ENCODE measurements around the gene DDX54. TPM values are rescaled to one million over a fixed set of nuclear protein-coding genes. Genes with fewer than 3 reads are reported as not detected.
"Not testable (repeated sequence)": the region's sequence is repeated elsewhere in the genome, so short reads cannot be mapped to it uniquely, and the experiment has no call there.

DDX54 gene
- total RNA-seq, 2 donors from 2014 or later, result 77.3 to 96.2 TPM

DNA sequence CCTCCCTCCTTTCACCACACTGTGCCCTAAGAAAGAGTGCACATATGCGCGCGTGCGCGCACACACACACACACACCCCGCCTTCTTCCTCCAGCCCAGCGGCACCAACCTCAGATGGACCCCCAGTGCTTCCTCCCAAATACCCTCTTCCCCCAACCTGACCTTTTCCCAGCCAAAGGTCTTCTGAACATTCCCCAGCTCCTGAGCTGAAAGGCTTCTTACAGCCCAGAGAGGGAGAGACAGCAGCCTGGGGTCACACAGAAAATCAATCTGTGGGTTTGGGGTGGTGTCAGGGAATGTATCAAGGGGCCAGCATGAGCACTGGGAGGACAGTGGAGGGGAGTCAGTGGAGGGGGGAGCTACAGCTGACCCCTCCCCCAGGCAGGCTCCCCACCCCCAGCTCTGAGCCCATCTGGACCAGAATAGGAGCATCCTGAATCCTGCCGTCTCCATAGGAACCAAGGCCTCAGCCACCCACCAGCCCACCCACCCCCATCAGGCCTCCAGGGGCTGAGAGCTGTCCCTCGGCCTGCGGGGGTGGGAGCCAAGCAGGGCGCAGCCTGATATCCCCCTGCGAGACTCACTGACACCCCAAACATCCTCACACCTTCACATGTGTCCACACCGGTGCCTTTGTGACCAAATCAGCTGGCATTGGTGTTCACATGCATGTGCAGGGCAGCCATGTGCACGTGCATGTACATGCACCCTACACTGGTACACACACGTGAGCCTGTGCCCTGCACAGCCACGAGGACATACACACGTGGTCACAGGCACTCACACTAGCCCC, 55.4 kb downstream of the DDX54 start:
- Mint-ChIP-seq H3K27ac (no peak overlapping the region), H3K36me3 (no peaks in the 10 kb centered on the region), H3K9me3 (no peaks in the 10 kb centered on the region)
- DNase-seq (ENCODE audit: low spot score in 2 of 2) (no peak), ATAC-seq (no peak)

DNA sequence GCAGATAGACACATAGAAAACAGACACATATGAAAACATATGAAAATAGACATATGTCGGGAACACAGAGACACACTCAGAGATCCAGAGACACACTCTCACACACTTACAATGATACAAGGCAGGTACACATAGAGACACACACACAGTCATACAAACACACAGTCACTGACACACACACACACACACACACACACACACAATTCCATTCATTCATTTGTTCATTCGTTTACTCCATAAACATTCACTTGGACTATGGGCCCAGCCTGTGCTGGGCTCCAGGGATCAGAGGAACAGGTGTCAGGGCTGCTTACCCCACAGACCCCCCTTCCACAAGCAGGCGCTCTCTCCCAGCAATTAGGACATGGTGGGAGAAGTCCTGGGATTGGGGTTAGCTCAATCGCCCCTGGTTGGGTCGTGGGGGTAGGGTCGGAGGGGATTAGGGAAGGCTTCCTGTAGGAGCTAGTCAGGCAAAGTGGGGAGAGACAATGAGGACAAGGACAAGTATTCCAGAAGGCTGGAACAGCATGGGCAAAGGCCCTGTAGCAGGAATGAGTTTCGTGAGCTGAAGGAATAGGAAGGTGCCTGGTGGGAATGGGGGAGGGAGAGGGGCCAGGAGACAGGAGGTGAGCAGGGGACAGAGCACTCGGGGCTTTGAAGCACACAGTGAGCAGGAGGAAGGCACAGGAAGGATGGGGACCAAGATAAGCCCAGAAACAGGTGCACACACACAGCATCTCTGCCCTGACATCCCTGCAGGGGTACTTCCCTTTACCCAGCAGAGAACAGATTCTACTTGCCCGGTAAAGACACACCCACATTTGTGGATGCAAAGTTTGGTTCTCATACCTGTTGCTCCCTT, 56.2 kb downstream of the DDX54 start:
- no peak for DNase-seq (ENCODE audit: low spot score in 2 of 2)
- Mint-ChIP-seq H3K9me3 (no peaks in the 10 kb centered on the region), H3K36me3 (peaks cover 0 to 4% of the 10 kb centered on the region in 2 donors), H3K27ac (no peak overlapping the region)
- ATAC-seq, result peak in 1 of 2 donors; percentile 45

DNA sequence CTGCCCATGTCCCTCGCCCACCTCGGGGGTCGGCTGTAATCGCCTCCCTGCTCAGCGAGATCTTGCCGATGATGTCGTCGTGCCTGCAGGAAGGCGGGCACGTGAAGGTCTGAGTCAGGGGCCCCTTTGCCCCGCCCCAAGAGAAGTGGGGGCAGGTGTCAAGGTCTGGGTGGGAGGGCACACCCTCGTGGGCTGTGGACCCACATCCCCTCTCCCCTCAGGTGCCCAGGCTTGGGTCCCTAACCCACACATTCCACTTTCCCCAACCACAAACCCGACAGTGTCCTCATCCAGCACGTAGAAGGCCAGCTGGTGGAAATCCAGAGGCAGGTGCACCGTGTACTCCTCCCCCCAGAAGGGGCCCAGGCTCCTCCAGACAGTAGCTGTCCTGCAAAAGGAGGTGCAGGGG, 57.5 kb downstream of the DDX54 start:
- Mint-ChIP-seq H3K36me3 (peaks cover 7 to 9% of the 10 kb centered on the region in 2 donors), H3K27ac (no peak overlapping the region), H3K9me3 (peaks cover 0 to 7% of the 10 kb centered on the region in 2 donors)
- ATAC-seq (no peak), DNase-seq (ENCODE audit: low spot score in 2 of 2) (no peak)

GRCh38 chr12:113120670-113121370, 64.5 kb downstream of the DDX54 start:
- H3K27ac Mint-ChIP-seq, result peak overlapping the region in 1 of 2 donors; percentile 44
- DNase-seq (ENCODE audit: low spot score in 2 of 2), result no peak
- H3K9me3 Mint-ChIP-seq, result peaks cover 0 to 9% of the 10 kb centered on the region in 2 donors
- no peak for ATAC-seq
- H3K36me3 Mint-ChIP-seq, result peaks cover 9% of the 10 kb centered on the region in 2 donors

DNA sequence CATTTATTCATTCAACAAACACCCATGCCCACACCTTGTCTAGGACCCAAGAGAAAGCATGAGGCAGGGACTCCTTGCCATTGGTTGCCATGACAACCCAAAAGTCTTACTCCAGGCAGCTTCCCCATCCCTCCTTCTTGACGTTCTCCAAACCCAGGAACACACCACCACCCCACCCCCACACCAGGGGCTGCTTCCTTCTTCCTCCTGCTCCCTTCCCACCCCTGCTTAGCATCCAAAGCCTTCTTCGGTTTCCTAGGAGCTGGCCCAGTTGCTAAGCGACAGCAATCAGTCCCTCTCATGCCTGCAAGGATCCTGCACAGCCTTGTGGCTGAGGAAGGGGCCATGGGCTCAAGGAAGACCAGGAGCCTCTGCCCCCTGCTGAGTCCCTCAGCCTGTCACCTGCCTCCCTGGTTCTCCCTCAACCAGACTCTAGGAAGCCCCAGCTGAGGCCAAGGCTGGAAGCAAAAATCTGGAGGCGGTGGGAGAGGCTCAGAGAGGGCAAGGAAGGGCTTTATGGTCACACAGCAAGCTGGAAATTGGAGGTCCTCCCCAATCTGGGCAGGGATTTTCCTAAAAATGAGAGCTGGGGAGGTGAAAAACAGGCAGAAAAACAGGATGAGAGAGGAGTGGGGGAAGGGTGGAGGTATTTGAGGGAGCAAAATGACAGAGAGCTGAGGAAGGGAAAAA, 65.2 kb downstream of the DDX54 start:
- Mint-ChIP-seq H3K9me3 (peaks cover 0 to 9% of the 10 kb centered on the region in 2 donors), H3K36me3 (peaks cover 9% of the 10 kb centered on the region in 2 donors), H3K27ac (peak overlapping the region; percentile 21 to 44)
- no peak for DNase-seq (ENCODE audit: low spot score in 2 of 2)
- no peak for ATAC-seq

DNA sequence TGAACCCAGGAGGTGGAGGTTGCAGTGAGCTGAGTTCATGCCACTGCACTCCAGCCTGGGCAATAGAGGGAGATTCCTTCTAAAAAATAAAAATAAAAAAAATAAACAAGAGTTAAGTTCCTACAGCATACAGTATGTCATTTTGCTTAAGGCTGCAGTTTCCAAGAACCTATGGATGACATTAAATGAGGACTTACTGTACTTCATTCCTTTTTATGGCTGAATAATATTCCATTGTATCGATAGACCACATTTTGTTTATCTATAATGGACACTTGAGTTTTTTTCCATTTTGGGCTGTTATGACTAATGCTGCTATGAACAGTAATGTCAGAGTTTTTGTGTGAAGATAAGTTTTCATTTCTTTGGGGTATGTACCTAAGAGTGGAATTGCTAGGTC, 67.1 kb downstream of the DDX54 start:
- no peak for ATAC-seq
- no peak overlapping the region for H3K27ac Mint-ChIP-seq
- H3K36me3 Mint-ChIP-seq, result peaks cover 2 to 6% of the 10 kb centered on the region in 2 donors

GRCh38 chr12:113117684-113118083, 67.6 kb downstream of the DDX54 start:
- H3K9me3 Mint-ChIP-seq; H3K27ac Mint-ChIP-seq; H3K36me3 Mint-ChIP-seq; ATAC-seq; DNase-seq (ENCODE audit: low spot score in 2 of 2): not testable (repeated sequence)

More for the DNA sequence above, 67.1 kb downstream of the DDX54 start:
- peaks cover 0 to 5% of the 10 kb centered on the region in 2 donors for H3K9me3 Mint-ChIP-seq
- no peak for DNase-seq (ENCODE audit: low spot score in 2 of 2)

DNA sequence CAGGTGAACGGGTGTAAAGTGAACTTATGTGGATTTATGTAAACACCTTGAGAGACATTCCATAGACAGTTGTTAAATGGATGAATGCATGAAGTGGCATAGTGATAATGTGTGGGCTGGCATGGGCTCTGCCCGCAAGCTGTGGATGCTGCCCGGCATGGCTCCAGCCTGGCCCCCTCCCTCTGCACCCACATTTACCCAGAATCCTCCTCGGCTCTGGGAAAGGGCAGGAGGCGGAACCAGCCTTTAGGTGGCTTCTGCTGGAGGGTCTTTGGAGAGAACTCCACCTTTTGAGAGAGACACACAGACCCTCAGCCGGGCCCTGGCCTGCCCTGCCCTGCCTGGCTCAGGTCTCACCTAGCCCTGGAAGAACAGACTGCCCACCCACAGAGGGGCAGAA, 68.4 kb downstream of the DDX54 start:
- H3K27ac Mint-ChIP-seq, result no peak overlapping the region
- H3K36me3 Mint-ChIP-seq, result no peaks in the 10 kb centered on the region
- no peaks in the 10 kb centered on the region for H3K9me3 Mint-ChIP-seq
- ATAC-seq (no peak), DNase-seq (ENCODE audit: low spot score in 2 of 2) (no peak)

GRCh38 chr12:113115455-113116126, 69.7 kb downstream of the DDX54 start:
- no peaks in the 10 kb centered on the region for H3K9me3 Mint-ChIP-seq
- DNase-seq (ENCODE audit: low spot score in 2 of 2), result no peak
- H3K36me3 Mint-ChIP-seq, result no peaks in the 10 kb centered on the region
- no peak for ATAC-seq
- H3K27ac Mint-ChIP-seq, result no peak overlapping the region

GRCh38 chr12:113114447-113115178, 70.7 kb downstream of the DDX54 start:
- ATAC-seq (peak in 1 of 2 donors; percentile 36), DNase-seq (ENCODE audit: low spot score in 2 of 2) (no peak)
- H3K27ac Mint-ChIP-seq, result no peak overlapping the region
- H3K36me3 Mint-ChIP-seq, result no peaks in the 10 kb centered on the region
- no peaks in the 10 kb centered on the region for H3K9me3 Mint-ChIP-seq

GRCh38 chr12:113113397-113113796, 71.9 kb downstream of the DDX54 start:
- H3K27ac Mint-ChIP-seq, result no peak overlapping the region
- no peaks in the 10 kb centered on the region for H3K9me3 Mint-ChIP-seq
- DNase-seq (ENCODE audit: low spot score in 2 of 2) (no peak), ATAC-seq (no peak)
- no peaks in the 10 kb centered on the region for H3K36me3 Mint-ChIP-seq

- no peak overlapping the region for H3K27ac Mint-ChIP-seq
- ATAC-seq, result no peak
- DNase-seq (ENCODE audit: low spot score in 2 of 2), result no peak
- no peaks in the 10 kb centered on the region for H3K36me3 Mint-ChIP-seq
- H3K9me3 Mint-ChIP-seq, result no peaks in the 10 kb centered on the region
These were observed 73.0 kb downstream of the DDX54 start for GRCh38 chr12:113112043-113112899.

GRCh38 chr12:113111247-113111646, 74.0 kb downstream of the DDX54 start:
- DNase-seq (ENCODE audit: low spot score in 2 of 2), result no peak
- Mint-ChIP-seq H3K9me3 (no peaks in the 10 kb centered on the region), H3K27ac (no peak overlapping the region), H3K36me3 (no peaks in the 10 kb centered on the region)
- no peak for ATAC-seq

DNA sequence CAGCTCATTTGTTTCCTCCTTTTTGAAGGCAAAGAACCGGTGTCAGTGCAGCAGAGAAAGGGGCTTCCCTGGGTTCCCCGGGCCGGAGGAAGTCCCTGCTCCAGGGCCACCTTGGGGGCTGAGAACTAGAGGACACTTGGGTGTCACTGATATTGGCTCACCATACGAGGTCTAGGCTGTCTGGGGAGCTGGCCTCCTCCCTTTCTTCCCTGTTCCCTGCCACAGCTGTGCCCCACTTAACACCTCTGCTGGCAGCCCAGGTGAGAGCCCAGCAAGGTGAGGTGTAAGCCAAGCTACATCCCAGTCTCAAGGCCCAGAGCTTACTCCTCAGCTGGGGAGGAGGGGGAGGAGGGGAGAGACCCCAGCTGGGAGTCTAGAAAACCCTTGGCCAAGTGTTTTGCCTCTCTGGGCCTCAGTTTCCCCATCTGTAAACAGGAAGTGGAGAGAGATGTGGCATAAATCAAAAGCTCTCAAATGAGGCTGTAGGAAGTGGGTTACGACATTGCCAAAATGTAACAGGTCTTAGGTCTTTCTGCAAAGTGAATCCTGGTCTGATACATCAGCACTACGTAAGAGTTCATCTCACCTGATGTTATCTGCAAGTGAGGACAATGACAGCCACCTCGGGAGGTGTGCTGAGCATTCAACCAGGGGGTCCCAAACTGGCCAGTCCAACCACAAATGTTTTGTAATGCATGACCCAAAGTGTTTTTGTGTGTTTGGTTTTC, 75.2 kb downstream of the DDX54 start:
- ATAC-seq, result no peak
- H3K27ac Mint-ChIP-seq, result peak overlapping the region; percentile 59 to 61
- no peak for DNase-seq (ENCODE audit: low spot score in 2 of 2)
- no peaks in the 10 kb centered on the region for H3K36me3 Mint-ChIP-seq
- no peaks in the 10 kb centered on the region for H3K9me3 Mint-ChIP-seq

All from activated naive CD4-positive, alpha-beta T cell treated with anti-CD3 and anti-CD28 coated beads, Interleukin-2, amount 50 U/mL, for 72 hours (primary cell).